Hepatocyte (in vitro differentiated cells): ENCODE data around the gene DDT.
"Not testable (repeated sequence)": the region's sequence is repeated elsewhere in the genome, so short reads cannot be mapped to it uniquely, and the experiment has no call there.

Experiments used
- EZH2 ChIP-seq: fragments of 200-600 bp; sonication (generic); IDR thresholded peaks from 2 replicates; pipeline ENCODE4 v1.6.1; 2016; ENCODE audit warnings: antibody characterized with exemption, mild to moderate bottlenecking, borderline replicate concordance
- TF ChIP-seq, protein P1 (sequence below): fragments of 200-600 bp; sonication (generic); IDR thresholded peaks from 2 replicates; pipeline ENCODE4 v1.5.1; 2016; ENCODE audit warnings: antibody characterized with exemption, mild to moderate bottlenecking; ENCODE audit not compliant: poor library complexity

DNA sequence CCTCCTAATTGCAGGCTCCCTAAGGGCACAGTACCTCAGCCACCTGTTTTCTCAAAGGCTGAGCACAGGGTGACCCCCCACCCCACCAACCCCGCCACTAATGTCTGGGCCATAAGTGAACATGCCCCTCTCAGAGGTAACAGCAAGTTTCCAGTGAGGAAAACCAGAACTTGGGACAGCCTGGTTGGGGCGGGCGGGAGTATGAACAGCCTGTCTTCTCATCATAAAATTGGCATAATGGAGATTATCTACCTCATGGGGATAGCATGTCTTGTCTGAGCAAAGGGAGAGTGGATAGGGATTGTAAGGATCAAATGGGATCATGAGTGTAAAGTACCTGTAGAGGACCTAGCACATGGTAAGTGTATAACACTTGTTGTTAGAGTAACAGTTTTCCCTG is 2.3 kb downstream of the DDT start:
- TF ChIP-seq, protein P1, sequence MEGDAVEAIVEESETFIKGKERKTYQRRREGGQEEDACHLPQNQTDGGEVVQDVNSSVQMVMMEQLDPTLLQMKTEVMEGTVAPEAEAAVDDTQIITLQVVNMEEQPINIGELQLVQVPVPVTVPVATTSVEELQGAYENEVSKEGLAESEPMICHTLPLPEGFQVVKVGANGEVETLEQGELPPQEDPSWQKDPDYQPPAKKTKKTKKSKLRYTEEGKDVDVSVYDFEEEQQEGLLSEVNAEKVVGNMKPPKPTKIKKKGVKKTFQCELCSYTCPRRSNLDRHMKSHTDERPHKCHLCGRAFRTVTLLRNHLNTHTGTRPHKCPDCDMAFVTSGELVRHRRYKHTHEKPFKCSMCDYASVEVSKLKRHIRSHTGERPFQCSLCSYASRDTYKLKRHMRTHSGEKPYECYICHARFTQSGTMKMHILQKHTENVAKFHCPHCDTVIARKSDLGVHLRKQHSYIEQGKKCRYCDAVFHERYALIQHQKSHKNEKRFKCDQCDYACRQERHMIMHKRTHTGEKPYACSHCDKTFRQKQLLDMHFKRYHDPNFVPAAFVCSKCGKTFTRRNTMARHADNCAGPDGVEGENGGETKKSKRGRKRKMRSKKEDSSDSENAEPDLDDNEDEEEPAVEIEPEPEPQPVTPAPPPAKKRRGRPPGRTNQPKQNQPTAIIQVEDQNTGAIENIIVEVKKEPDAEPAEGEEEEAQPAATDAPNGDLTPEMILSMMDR: not testable (repeated sequence)
- not testable (repeated sequence) for TF ChIP-seq EZH2
